KMS-11 (cell line): ENCODE measurements around the gene SORCS2.

Experiments used
- H2AFZ ChIP-seq: fragments of 200-600 bp; sonication (generic); 2 replicates; pipeline ENCODE4 v1.6.1; 2016; ENCODE audit warnings: antibody characterized with exemption, mixed run types, low read depth
- H3K27ac ChIP-seq: fragments of 200-600 bp; sonication (generic); 2 replicates; pipeline ENCODE4 v1.6.1; 2016; ENCODE audit warnings: mild to moderate bottlenecking, mixed run types
- H3K27me3 ChIP-seq: fragments of 200-600 bp; sonication (generic); 2 replicates; pipeline ENCODE4 v1.6.1; 2017; ENCODE audit warnings: mild to moderate bottlenecking, low read depth, mixed run types, moderate library complexity; ENCODE audit not compliant: insufficient read depth
- H3K36me3 ChIP-seq: fragments of 200-600 bp; sonication (generic); 2 replicates; pipeline ENCODE4 v1.6.1; 2017; ENCODE audit warnings: mild to moderate bottlenecking, mixed run types; ENCODE audit not compliant: insufficient read depth
- H3K4me1 ChIP-seq: fragments of 200-600 bp; sonication (generic); 2 replicates; pipeline ENCODE4 v1.6.1; 2016; ENCODE audit warnings: mild to moderate bottlenecking, low read depth, mixed run types; ENCODE audit not compliant: poor library complexity, severe bottlenecking
- H3K4me2 ChIP-seq: fragments of 200-600 bp; sonication (generic); 2 replicates; pipeline ENCODE4 v1.7.0; 2016; ENCODE audit warnings: mild to moderate bottlenecking, mixed run types
- H3K4me3 ChIP-seq: fragments of 200-600 bp; sonication (generic); IDR thresholded peaks from 2 replicates; pipeline ENCODE4 v1.6.1; 2017; ENCODE audit warnings: low read depth, low read length, mixed read lengths; ENCODE audit not compliant: insufficient read depth
- H3K79me2 ChIP-seq: fragments of 200-600 bp; sonication (generic); 2 replicates; pipeline ENCODE4 v1.6.1; 2016; ENCODE audit warnings: low read depth, mixed run types; ENCODE audit not compliant: insufficient read depth
- H3K9ac ChIP-seq: fragments of 200-600 bp; sonication (generic); 2 replicates; pipeline ENCODE4 v1.6.1; 2016; ENCODE audit warnings: mild to moderate bottlenecking, mixed run types
- H4K20me1 ChIP-seq: fragments of 200-600 bp; sonication (generic); 2 replicates; pipeline ENCODE4 v1.6.1; 2016; ENCODE audit warnings: mild to moderate bottlenecking, mixed run types; ENCODE audit not compliant: insufficient read depth
- TF ChIP-seq, protein P1 (sequence below): fragments of 200-600 bp; sonication (generic); conservative IDR thresholded peaks from 2 replicates; pipeline ENCODE4 v1.6.1; 2017; ENCODE audit warnings: low read depth, mild to moderate bottlenecking, antibody characterized with exemption, low read length, moderate library complexity, mixed read lengths

Gene SORCS2

DNA sequence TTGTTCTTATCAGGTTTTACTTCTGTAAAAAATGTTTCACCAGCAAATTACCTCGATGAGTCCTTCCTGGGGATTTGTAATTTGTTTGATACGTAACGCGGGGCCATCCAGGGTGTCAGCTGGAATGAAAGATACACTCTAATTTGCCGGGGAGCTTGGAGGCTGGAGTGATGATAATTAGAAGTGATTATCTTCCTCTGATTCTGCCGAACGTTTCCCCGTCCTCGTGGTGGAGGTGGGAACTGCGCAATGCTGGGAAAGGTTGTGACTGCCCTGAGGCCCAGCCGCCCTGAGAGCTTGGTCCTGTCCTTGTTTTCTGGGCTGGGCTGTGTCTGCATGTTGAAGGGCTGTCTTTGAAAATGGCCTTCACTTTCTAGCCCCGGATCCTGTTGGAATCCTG, 48.0 kb downstream of the SORCS2 start:
- Histone ChIP-seq H3K4me1 (no peaks in the 10 kb centered on the region), H2AFZ (no peak overlapping the region), H3K36me3 (no peaks in the 10 kb centered on the region), H3K4me2 (no peak overlapping the region), H3K9ac (no peak overlapping the region), H3K27ac (no peak overlapping the region), H3K27me3 (peaks cover 16% of the 10 kb centered on the region; the same call in 1 of the 2 replicates), H3K4me3 (no peak overlapping the region), H4K20me1 (no peaks in the 10 kb centered on the region), H3K79me2 (no peaks in the 10 kb centered on the region)
- TF ChIP-seq, protein P1, sequence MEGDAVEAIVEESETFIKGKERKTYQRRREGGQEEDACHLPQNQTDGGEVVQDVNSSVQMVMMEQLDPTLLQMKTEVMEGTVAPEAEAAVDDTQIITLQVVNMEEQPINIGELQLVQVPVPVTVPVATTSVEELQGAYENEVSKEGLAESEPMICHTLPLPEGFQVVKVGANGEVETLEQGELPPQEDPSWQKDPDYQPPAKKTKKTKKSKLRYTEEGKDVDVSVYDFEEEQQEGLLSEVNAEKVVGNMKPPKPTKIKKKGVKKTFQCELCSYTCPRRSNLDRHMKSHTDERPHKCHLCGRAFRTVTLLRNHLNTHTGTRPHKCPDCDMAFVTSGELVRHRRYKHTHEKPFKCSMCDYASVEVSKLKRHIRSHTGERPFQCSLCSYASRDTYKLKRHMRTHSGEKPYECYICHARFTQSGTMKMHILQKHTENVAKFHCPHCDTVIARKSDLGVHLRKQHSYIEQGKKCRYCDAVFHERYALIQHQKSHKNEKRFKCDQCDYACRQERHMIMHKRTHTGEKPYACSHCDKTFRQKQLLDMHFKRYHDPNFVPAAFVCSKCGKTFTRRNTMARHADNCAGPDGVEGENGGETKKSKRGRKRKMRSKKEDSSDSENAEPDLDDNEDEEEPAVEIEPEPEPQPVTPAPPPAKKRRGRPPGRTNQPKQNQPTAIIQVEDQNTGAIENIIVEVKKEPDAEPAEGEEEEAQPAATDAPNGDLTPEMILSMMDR, result no peak

- Histone ChIP-seq H3K4me3 (no peak overlapping the region), H2AFZ (no peak overlapping the region), H3K4me2 (no peak overlapping the region), H3K27ac (no peak overlapping the region), H3K27me3 (peaks cover 16% of the 10 kb centered on the region; the same call in 1 of the 2 replicates), H4K20me1 (no peaks in the 10 kb centered on the region), H3K79me2 (no peaks in the 10 kb centered on the region), H3K9ac (no peak overlapping the region), H3K36me3 (no peaks in the 10 kb centered on the region), H3K4me1 (no peaks in the 10 kb centered on the region)
- TF ChIP-seq, protein P1, result no peak
Observed at GRCh38 chr4:7241597-7242125, 49.3 kb downstream of the SORCS2 start.

DNA sequence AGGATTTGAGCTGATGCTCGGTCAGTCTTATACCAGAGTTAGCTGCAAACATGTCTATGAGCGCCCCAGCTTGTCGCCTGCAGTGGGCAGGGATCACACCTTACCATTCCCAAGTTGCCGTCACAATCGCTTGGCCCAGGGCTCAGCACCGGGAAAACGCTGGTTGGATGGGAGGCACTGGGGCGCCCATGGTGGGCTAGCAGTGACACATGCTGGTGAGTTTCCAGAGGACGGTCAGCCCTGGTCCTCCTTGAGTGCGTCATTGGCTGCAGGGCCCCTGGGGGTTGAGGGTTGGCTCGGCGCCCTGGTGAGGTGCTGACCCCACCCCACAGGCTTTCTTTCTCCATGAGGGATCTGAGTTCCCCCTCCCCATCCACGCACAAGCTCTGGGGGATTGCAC, 50.4 kb downstream of the SORCS2 start:
- no peak overlapping the region for H3K27ac ChIP-seq
- H3K4me3 ChIP-seq, result no peak overlapping the region
- no peaks in the 10 kb centered on the region for H3K36me3 ChIP-seq
- no peaks in the 10 kb centered on the region for H3K4me1 ChIP-seq
- no peak overlapping the region for H3K9ac ChIP-seq
- no peaks in the 10 kb centered on the region for H3K79me2 ChIP-seq
- TF ChIP-seq, protein P1, result no peak
- H4K20me1 ChIP-seq, result no peaks in the 10 kb centered on the region
- no peak overlapping the region for H3K4me2 ChIP-seq
- H3K27me3 ChIP-seq, result peaks cover 16% of the 10 kb centered on the region; the same call in 1 of the 2 replicates
- H2AFZ ChIP-seq, result no peak overlapping the region

DNA sequence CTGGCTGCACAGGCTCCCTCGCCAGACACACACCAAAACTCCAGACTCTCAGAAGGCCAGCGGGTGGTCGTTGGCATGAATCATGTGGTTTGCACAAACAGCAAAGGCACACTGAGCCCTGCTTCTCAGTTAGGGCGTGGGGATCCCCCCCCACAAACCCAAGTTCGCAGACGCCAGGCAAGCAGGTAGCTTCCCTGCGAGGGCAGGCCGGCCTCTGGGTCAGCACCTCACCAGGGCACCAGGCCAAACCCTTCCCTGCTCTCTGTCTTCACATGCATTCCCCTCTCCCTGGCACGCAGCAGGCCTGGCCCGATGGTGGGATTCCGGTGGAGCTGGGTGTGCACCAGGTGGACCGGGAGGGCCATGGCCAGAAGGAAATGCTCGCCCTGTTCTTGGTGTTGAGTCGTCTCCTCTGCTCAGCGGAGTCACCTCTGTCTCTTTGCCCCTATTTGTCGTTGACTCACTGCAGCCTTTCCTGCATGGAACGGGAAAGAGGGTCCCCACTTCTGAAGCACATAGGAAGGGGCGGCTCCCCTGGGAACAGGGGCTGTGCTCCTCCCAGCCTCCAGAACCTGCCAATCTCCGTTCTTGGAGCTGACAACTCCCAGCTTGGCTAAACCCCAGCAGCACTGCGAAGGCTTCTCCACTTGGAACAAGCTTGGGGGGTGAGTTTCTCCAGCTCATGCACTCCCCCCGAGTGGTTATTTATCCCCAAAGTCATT, 51.4 kb downstream of the SORCS2 start:
- peaks cover 16% of the 10 kb centered on the region; the same call in 1 of the 2 replicates for H3K27me3 ChIP-seq
- H3K79me2 ChIP-seq, result no peaks in the 10 kb centered on the region
- no peak overlapping the region for H3K9ac ChIP-seq
- no peak overlapping the region for H3K4me3 ChIP-seq
- no peak overlapping the region for H3K4me2 ChIP-seq
- no peak overlapping the region for H3K27ac ChIP-seq
- no peaks in the 10 kb centered on the region for H3K36me3 ChIP-seq
- TF ChIP-seq, protein P1, result no peak
- no peaks in the 10 kb centered on the region for H4K20me1 ChIP-seq
- H2AFZ ChIP-seq, result no peak overlapping the region
- no peaks in the 10 kb centered on the region for H3K4me1 ChIP-seq
